HUES48 (cell line): ENCODE results near the gene CMC2.

Source experiments
- H3K27ac ChIP-seq: one replicate; pipeline ENCODE4 v1.7.0; 2013; ENCODE audit warnings: low read depth, low read length, inconsistent platforms
- H3K27me3 ChIP-seq: 2 replicates; pipeline ENCODE4 v1.6.1; 2013; ENCODE audit warnings: mild to moderate bottlenecking, low read length; ENCODE audit not compliant: control insufficient read depth, insufficient read depth
- H3K36me3 ChIP-seq: 2 replicates; pipeline ENCODE4 v1.6.1; 2013; ENCODE audit warnings: low read length; ENCODE audit not compliant: control insufficient read depth, insufficient read depth
- H3K4me1 ChIP-seq: 2 replicates; pipeline ENCODE4 v1.6.1; 2013; ENCODE audit warnings: mild to moderate bottlenecking, low read length; ENCODE audit not compliant: control insufficient read depth, insufficient read depth
- H3K4me3 ChIP-seq: 2 replicates; pipeline ENCODE4 v1.5.1; 2013; ENCODE audit warnings: mild to moderate bottlenecking, low read depth, low read length
- H3K9ac ChIP-seq: 2 replicates; pipeline ENCODE4 v1.6.1; 2013; ENCODE audit warnings: mild to moderate bottlenecking, low read depth, low read length, moderate library complexity
- H3K9me3 ChIP-seq: 2 replicates; pipeline ENCODE4 v1.6.1; 2013; ENCODE audit warnings: low read length; ENCODE audit not compliant: control insufficient read depth, insufficient read depth

CMC2 gene

GRCh38 chr16:81001330-81001729 lies 5.4 kb downstream of the CMC2 start:
- H3K4me1 ChIP-seq, result peaks cover 14% of the 10 kb centered on the region; the same call in 1 of the 2 replicates
- no peak overlapping the region for H3K9ac ChIP-seq
- H3K4me3 ChIP-seq, result no peak overlapping the region
- no peaks in the 10 kb centered on the region for H3K9me3 ChIP-seq
- H3K27ac ChIP-seq, result no peak overlapping the region
- 0 out of 2 replicates have a peak, but pooled peaks cover 3% of the 10 kb centered on the region for H3K36me3 ChIP-seq
- H3K27me3 ChIP-seq, result no peaks in the 10 kb centered on the region

DNA sequence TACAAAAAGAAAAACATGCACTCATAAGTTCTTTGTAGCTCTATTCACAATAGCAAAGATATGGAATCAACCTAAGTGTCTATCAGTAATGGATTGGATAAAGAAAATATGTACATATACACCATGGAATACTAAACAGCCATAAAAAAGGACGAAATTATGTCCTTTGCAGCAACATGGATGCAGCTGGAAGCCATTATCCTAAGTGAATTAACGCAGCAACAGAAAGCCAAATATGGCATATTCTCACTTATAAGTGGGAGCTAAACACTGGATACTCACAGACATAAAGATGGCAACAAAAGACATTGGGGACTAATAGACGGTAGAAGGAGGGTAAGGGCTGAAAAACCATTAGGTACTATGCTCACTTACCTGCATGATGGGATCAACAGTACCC lies 5.8 kb downstream of the CMC2 start:
- H3K9me3 ChIP-seq, result no peaks in the 10 kb centered on the region
- peaks cover 6% of the 10 kb centered on the region; the same call in 1 of the 2 replicates for H3K36me3 ChIP-seq
- H3K27me3 ChIP-seq, result no peaks in the 10 kb centered on the region
- H3K9ac ChIP-seq, result no peak overlapping the region
- H3K27ac ChIP-seq, result no peak overlapping the region
- H3K4me3 ChIP-seq, result no peak overlapping the region
- peaks cover 13% of the 10 kb centered on the region; the same call in 1 of the 2 replicates for H3K4me1 ChIP-seq

DNA sequence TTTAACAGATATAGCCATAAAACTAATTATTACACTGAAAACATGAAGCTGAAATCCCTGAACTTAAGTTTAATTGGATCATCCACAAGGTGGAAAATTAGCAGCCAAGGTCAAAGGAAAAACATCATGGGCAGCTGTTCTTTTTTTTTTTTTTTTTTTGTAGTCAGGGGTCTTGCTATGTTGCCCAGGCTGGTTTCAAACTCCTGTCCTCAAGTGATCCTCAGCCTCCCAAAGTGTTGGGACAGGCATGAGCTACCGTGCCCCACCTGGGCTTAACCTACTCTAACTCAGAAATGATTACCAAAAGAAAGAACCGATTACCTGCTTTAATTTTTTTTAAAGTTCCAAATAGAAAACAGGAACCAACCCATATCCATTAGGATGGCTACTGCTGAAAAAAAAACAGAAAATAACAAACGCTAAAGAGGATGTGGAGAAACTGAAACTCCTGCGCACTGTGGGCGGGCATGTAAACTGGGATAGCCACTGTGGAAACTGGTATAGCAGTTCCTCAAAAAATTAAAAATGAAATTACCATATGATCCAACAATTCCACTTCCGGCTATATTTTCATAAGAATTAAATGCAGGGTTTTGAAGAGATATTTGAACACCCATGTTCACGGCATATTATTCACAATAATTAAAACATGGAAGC lies 8.6 kb downstream of the CMC2 start:
- no peaks in the 10 kb centered on the region for H3K9me3 ChIP-seq
- H3K4me1 ChIP-seq, result peaks cover 6% of the 10 kb centered on the region; the same call in 1 of the 2 replicates
- peaks cover 10% of the 10 kb centered on the region; the same call in 1 of the 2 replicates for H3K36me3 ChIP-seq
- H3K4me3 ChIP-seq, result no peak overlapping the region
- no peak overlapping the region for H3K9ac ChIP-seq
- H3K27ac ChIP-seq, result no peak overlapping the region
- no peaks in the 10 kb centered on the region for H3K27me3 ChIP-seq

DNA sequence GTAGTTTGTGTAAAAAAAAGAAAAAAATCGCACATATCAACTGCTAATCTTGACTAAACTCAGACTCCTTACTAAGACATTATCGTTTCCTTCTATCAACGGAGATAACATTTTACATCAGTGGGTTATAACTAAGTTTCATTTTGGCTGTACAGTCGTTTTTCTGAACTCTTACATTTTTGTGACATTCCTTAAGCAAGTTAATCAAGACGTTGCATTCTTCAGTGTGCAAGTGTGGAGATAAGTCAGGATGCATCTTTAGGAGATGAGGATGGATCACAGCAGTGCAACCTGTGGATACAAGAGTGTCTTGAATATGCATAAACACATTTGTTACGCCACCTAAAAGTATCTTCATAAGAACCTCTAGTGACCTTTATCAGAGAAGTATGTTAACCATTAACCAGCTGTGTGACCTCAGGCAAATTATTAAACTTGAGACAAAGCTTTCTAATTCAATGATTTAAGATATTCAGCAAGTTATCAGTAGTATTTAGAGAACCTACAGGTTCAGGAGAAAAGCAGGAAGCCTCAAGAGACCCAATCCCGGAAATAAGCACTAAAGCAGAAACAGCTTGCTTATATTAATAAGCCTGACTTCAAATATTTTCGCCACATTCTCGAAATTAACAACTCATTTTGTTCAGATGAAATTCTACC lies 9.4 kb downstream of the CMC2 start:
- Histone ChIP-seq H3K4me1 (peaks cover 6% of the 10 kb centered on the region; the same call in 1 of the 2 replicates), H3K4me3 (no peak overlapping the region), H3K9ac (no peak overlapping the region)

GRCh38 chr16:80996688-80997138 lies 10.0 kb downstream of the CMC2 start:
- no peak overlapping the region for H3K9ac ChIP-seq
- peaks cover 10% of the 10 kb centered on the region; the same call in 1 of the 2 replicates for H3K36me3 ChIP-seq
- H3K27me3 ChIP-seq, result no peaks in the 10 kb centered on the region
- H3K4me3 ChIP-seq, result no peak overlapping the region
- no peak overlapping the region for H3K27ac ChIP-seq
- H3K4me1 ChIP-seq, result peaks cover 6% of the 10 kb centered on the region; the same call in 1 of the 2 replicates
- H3K9me3 ChIP-seq, result no peaks in the 10 kb centered on the region

More for the DNA sequence above, 9.4 kb downstream of the CMC2 start:
- H3K9me3 ChIP-seq, result no peaks in the 10 kb centered on the region
- no peak overlapping the region for H3K27ac ChIP-seq
- no peaks in the 10 kb centered on the region for H3K27me3 ChIP-seq
- peaks cover 10% of the 10 kb centered on the region; the same call in 1 of the 2 replicates for H3K36me3 ChIP-seq

DNA sequence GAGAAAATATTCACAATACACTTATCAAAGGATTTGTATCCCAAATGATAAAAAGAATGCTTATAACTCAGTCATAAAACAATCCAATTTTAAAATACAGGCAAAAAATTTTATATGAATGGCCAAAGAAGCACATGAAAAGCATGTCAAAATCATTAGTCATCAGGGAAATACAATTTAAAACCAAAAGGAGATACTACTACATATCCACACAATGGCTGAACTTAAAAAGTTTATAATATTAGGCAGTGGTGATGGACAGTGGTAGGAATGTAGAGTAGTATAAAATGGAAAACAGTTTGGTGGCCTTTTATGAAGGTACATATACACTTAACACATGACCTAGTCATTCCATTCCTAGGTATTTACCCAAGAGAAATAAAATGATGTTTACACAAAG lies 12.2 kb downstream of the CMC2 start:
- no peak overlapping the region for H3K9ac ChIP-seq
- H3K36me3 ChIP-seq, result peaks cover 10% of the 10 kb centered on the region; the same call in 1 of the 2 replicates
- H3K27ac ChIP-seq, result no peak overlapping the region
- H3K4me3 ChIP-seq, result no peak overlapping the region
- no peaks in the 10 kb centered on the region for H3K9me3 ChIP-seq
- H3K4me1 ChIP-seq, result peaks cover 6% of the 10 kb centered on the region; the same call in 1 of the 2 replicates
- H3K27me3 ChIP-seq, result no peaks in the 10 kb centered on the region

- no peaks in the 10 kb centered on the region for H3K27me3 ChIP-seq
- H3K27ac ChIP-seq, result peak overlapping the region; percentile 26
- H3K4me1 ChIP-seq, result peaks cover 6% of the 10 kb centered on the region; the same call in 1 of the 2 replicates
- peaks cover 10% of the 10 kb centered on the region; the same call in 1 of the 2 replicates for H3K36me3 ChIP-seq
- no peak overlapping the region for H3K9ac ChIP-seq
- H3K4me3 ChIP-seq, result no peak overlapping the region
- H3K9me3 ChIP-seq, result no peaks in the 10 kb centered on the region
Measured at GRCh38 chr16:80993834-80994233, 12.9 kb downstream of the CMC2 start.

DNA sequence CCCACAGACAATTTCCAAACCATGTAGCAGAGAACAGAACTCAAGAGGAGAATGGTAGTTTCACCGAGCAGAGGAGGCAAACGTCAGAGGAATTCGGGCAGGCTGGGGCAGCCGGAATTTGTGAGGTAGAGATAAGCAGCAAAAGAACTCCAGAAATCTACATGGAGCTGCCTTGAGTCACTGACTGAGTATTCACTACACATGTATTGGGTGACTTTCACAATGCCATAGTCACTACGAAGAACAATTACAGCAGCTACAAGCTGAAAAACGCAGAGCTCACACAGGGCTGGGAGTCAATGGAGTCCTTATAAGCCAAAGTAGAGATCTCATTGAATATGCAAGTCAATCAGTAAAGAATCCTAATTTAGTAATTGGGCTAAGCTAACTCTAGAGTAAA lies 13.4 kb downstream of the CMC2 start:
- H3K9ac ChIP-seq, result no peak overlapping the region
- peaks cover 10% of the 10 kb centered on the region; the same call in 1 of the 2 replicates for H3K36me3 ChIP-seq
- peaks cover 9% of the 10 kb centered on the region; the same call in 1 of the 2 replicates for H3K4me1 ChIP-seq
- no peaks in the 10 kb centered on the region for H3K9me3 ChIP-seq
- no peak overlapping the region for H3K4me3 ChIP-seq
- peak overlapping the region; percentile 26 for H3K27ac ChIP-seq
- no peaks in the 10 kb centered on the region for H3K27me3 ChIP-seq

GRCh38 chr16:80992676-80993293 lies 13.9 kb downstream of the CMC2 start:
- H3K9me3 ChIP-seq, result no peaks in the 10 kb centered on the region
- H3K27me3 ChIP-seq, result no peaks in the 10 kb centered on the region
- H3K4me3 ChIP-seq, result no peak overlapping the region
- H3K36me3 ChIP-seq, result peaks cover 10% of the 10 kb centered on the region; the same call in 1 of the 2 replicates
- H3K9ac ChIP-seq, result no peak overlapping the region
- no peak overlapping the region for H3K27ac ChIP-seq
- H3K4me1 ChIP-seq, result peaks cover 14% of the 10 kb centered on the region

DNA sequence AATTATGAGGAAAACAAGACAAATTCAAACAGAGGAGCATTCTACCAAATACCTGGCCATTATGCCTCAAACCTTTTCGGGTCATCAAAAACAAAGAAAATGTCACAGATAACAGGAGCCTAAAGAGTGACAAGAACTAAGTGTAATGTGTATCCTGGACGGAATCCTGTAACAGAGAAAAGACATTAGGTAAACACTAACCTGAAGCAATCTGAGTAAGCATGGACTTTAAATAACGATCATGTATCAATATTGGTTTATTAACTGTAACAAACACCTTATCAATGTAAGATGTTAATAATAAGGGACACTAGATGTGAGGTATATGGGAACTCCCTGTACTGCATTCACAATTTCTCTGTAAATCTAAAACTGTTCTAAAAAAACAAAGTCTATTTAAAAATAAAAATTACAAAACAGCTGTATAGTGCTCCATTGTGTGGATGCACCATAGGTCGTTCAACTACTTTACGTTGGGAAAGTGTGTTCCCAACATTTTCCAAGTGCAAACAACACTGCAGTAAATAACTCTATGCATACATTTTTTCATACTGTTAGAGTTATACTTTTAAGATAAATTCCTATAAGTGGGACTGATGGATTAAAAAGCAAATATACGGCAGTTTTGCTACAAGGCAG lies 14.8 kb downstream of the CMC2 start:
- H3K9ac ChIP-seq, result no peak overlapping the region
- H3K4me3 ChIP-seq, result no peak overlapping the region
- H3K27me3 ChIP-seq, result no peaks in the 10 kb centered on the region
- H3K9me3 ChIP-seq, result no peaks in the 10 kb centered on the region
- peaks cover 7% of the 10 kb centered on the region; the same call in 1 of the 2 replicates for H3K36me3 ChIP-seq
- H3K27ac ChIP-seq, result no peak overlapping the region
- peaks cover 23% of the 10 kb centered on the region for H3K4me1 ChIP-seq
